RPMI7951 (cell line): Measurements from ENCODE around the gene PAQR4. TPM values are rescaled to one million over a fixed set of nuclear protein-coding genes. Genes with fewer than 3 reads are reported as not detected.
A peak's percentile ranks its signal among the peaks of the same experiment; 100 is the strongest.
"Not testable (repeated sequence)": the region's sequence is repeated elsewhere in the genome, so short reads cannot be mapped to it uniquely, and the experiment has no call there.

Source experiments
- DNase-seq: peaks from one replicate; pipeline ENCODE4 v3.0.0-alpha.2; 2012; ENCODE audit warnings: low read depth
- total RNA-seq: library from RNA; depleted of rRNA; stranded (reverse); fragments of >200 nt; shearing (Covaris generic); gene quantifications from 2 replicates; pipeline ENCODE4 v1.2.3, GENCODE V29; 2014

The PAQR4 gene
- total RNA-seq, 1 experiment from 2014 or later = 9.5 TPM

- not testable (repeated sequence) for DNase-seq
Observed at GRCh38 chr16:2943716-2944115, 25.4 kb upstream of the PAQR4 start.

GRCh38 chr16:2946649-2947048 is 22.5 kb upstream of the PAQR4 start:
- DNase-seq = no peak

- DNase-seq = no peak
Observed at GRCh38 chr16:2948807-2949704, 20.1 kb upstream of the PAQR4 start.

GRCh38 chr16:2949705-2950352 is 19.3 kb upstream of the PAQR4 start:
- no peak for DNase-seq

- DNase-seq = no peak
Observed at GRCh38 chr16:2950353-2950724, 18.8 kb upstream of the PAQR4 start.

GRCh38 chr16:2950773-2951172 is 18.4 kb upstream of the PAQR4 start:
- DNase-seq = no peak

- no peak for DNase-seq
Observed at GRCh38 chr16:2952679-2953078, 16.5 kb upstream of the PAQR4 start.

GRCh38 chr16:2953706-2954627 is 15.2 kb upstream of the PAQR4 start:
- DNase-seq = no peak

GRCh38 chr16:2954656-2955381 is 14.3 kb upstream of the PAQR4 start:
- DNase-seq = no peak

GRCh38 chr16:2955438-2955778 is 13.7 kb upstream of the PAQR4 start:
- no peak for DNase-seq

GRCh38 chr16:2955779-2956578 is 13.2 kb upstream of the PAQR4 start:
- no peak for DNase-seq

GRCh38 chr16:2956579-2956956 is 12.6 kb upstream of the PAQR4 start:
- no peak for DNase-seq

GRCh38 chr16:2959206-2959605 is 9.9 kb upstream of the PAQR4 start:
- no peak for DNase-seq

GRCh38 chr16:2960183-2961010 is 8.8 kb upstream of the PAQR4 start:
- DNase-seq = no peak

- DNase-seq = no peak
Observed at GRCh38 chr16:2962334-2963073, 6.6 kb upstream of the PAQR4 start.

- DNase-seq = no peak
Observed at GRCh38 chr16:2963074-2963722, 6.0 kb upstream of the PAQR4 start.

GRCh38 chr16:2963723-2964474 is 5.2 kb upstream of the PAQR4 start, which contains the start of gene KREMEN2:
KREMEN2 (plus strand) TSS chr16:2964275; CDS start chr16:2964521, 246 bp downstream.
- DNase-seq = peak; percentile 33
